NCI-H524 (cell line): ENCODE results near the gene SMOC2.

Source experiments
- DNase-seq, 2 experiments: peaks; one replicate each; lab custom pipeline; 2025; lab: John Stamatoyannopoulos, UW

The SMOC2 gene

DNA sequence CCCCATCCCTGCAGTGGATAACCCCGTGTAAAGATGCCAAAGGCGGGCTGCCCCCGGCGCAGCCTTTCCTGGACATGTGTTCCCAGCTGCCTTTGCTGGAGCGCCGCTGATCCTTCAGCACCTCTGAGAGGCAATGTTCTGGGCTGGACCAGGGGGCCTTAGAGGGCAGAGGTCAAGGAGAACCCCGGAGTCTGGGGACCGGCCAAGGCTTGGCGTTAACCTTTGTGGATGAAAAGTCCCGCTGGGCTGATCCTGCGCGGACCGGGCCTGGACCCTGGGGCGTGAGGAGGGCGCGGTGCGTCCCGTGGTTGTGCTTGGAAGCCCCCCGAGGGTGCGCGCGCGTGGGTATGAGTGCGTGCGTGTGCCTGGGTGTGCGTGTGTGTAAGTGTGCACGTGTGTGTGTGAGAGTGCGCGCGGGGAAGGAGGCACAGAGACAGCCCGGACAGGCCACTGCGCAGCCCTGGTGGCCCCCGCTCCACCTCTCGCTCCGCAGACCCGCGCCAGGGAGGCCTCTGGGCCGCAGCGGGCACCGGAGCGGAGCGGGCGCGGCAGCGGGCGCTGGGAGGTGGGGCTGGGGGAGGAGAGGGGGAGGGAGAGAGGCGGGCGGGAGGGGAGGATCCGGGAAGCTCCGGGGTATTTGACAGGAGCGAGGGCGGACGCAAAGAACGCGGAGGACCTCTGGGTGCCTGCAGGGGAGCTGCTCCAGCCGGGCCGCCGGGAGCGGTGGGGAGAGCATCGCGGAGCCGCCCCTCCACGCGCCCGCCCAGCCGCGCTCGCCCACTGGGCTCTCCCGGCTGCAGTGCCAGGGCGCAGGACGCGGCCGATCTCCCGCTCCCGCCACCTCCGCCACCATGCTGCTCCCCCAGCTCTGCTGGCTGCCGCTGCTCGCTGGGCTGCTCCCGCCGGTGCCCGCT lies at the start of gene SMOC2:
Gene SMOC2, plus strand, starts transcription at position 665 of the 914 bp plus-strand sequence. Its CDS starts 187 bp downstream, at position 852.
- DNase-seq = peak; percentile 23 to 46

- DNase-seq = no peak
Measured at GRCh38 chr6:168393126-168393870, 47.7 kb upstream of the SMOC2 start.

- DNase-seq = no peak
Measured at GRCh38 chr6:168394606-168395005, 46.4 kb upstream of the SMOC2 start.

- DNase-seq = no peak
Measured at GRCh38 chr6:168395983-168396382, 45.0 kb upstream of the SMOC2 start.

DNA sequence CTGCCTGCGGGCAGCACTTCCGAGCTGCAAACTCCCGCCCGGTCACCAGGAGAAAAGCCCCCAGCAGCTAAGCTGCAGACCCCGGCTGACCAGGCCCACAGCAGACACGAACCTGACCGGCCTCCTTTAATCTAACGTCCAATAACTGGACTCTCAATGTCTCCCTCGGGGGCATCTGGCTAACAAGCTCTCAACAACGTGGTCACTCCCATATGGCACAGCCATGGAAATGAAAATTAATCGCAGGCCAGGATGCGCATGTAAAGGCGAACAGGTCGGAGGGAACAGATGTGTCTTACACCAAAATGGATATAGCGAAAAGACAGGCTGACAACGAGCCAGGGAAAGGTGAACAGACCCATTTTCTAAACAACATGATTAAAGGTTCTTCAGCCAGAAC lies 44.4 kb upstream of the SMOC2 start:
- DNase-seq = peak in 1 of 2 experiments; percentile 22

- DNase-seq = no peak
Measured at GRCh38 chr6:168397012-168397411, 44.0 kb upstream of the SMOC2 start.

- no peak for DNase-seq
Measured at GRCh38 chr6:168400037-168400436, 40.9 kb upstream of the SMOC2 start.

DNA sequence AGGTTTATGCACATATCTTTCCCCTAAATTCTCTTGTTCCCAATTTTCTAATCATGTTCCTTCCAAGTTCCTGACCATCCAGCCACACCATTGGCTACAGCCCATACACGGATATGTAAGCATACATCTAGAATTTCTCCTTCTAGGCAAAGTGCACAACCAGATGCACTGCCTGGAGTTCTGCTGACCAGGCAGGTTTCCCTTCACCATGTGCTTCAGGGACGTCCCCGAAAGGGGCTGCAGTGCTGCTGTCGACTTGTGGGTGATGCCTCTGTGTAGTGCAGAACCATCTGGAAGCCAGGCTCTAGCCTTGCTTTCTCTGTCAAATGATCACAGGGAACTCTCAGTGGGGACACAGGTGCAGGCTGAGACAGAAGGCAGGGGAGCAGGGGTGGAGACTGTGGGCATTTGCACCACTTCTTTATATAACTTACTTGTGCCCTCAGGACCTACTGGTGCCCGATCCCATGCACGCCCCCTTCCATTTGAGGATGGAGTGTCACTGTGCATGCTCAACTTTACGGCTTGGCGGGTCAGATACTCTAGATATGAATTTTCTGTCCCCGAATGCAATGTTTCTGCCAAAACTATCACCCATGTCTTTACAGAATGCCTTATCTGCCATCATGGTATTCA lies 37.5 kb upstream of the SMOC2 start:
- DNase-seq = no peak

- no peak for DNase-seq
Measured at GRCh38 chr6:168404560-168404959, 36.4 kb upstream of the SMOC2 start.

DNA sequence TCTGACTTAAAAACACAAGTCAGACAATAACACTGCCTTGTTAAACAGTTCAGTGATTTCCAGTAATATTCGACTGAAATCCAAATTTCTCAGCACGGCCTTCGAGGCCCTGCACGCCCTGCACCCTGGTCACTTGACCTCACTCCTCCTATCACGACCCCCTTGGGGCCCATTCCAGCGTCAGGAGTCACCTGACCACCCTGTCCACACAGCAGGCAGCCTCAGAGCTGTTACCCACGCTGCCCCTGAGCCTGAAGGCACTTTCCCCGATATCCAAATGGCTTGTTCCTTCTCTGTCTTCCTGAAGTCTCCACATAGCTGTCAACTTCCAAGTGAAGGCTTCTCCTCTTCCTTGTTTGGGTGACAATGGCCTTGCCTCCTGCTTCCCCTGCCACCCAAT lies 33.1 kb upstream of the SMOC2 start:
- DNase-seq = no peak

GRCh38 chr6:168408504-168409136 lies 32.4 kb upstream of the SMOC2 start:
- no peak for DNase-seq

DNA sequence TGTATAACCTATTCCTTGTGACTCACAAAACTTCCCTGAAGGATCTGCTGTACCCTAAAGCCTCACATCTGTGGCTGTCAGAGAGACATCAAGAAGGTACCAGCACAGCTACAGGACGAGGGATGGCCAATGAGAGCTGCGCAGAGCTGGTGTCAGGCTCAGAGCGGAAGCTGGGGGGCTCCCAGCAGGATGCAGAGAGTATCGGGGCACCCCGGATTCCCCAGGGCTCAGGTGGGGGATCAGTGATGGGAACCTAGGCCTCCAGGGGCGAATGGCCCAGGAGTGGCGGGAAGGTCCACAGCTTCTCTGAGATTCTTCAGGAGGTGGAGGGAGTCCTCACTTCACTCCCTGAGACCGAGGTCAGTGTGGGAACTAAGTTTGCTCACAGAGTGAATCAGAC lies 30.9 kb upstream of the SMOC2 start:
- DNase-seq = no peak

- no peak for DNase-seq
Measured at GRCh38 chr6:168410554-168411011, 30.4 kb upstream of the SMOC2 start.

DNA sequence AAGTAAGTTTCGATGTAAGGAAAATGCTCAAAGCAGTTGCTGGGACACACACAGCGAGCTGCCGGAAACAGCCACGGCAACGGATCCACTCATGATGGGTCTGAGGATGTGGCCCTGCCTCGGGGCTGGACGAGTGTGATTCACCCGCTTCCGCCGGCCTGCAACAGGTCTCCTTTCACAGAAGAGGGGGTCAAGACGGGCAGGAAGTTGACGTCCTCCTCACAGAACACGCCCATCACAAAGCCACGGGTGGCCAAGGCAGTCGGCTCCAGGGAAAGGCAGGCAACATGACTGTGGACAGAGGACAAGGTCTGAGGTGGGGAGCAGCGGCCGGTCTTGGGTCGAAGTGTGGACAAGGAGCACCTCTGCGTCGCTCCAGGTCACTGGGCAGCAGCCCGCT lies 29.9 kb upstream of the SMOC2 start:
- DNase-seq = no peak

- no peak for DNase-seq
Measured at GRCh38 chr6:168411793-168412192, 29.2 kb upstream of the SMOC2 start.

DNA sequence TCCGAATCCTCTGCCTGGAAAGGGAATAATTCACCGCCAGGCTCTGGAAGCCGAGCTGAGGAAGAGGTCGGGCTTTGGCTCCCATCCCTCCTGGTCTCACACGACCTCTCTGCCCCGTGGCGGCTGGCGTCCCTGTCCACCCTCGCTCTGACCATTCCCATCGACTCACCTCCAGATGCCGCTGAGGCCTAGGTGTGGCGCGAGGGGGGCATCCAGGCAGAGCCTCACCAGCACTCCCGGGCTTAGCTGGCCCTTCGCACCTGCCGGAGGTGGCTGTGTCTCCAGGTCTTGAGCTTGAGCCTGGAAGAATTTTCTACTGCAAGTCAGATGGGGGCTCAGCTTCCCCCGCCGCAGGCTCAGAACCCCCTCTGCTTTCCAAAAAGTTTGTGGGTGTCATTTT lies 28.5 kb upstream of the SMOC2 start:
- no peak for DNase-seq

GRCh38 chr6:168413018-168413720 lies 27.8 kb upstream of the SMOC2 start:
- no peak for DNase-seq

GRCh38 chr6:168413856-168414255 lies 27.1 kb upstream of the SMOC2 start:
- DNase-seq = no peak

DNA sequence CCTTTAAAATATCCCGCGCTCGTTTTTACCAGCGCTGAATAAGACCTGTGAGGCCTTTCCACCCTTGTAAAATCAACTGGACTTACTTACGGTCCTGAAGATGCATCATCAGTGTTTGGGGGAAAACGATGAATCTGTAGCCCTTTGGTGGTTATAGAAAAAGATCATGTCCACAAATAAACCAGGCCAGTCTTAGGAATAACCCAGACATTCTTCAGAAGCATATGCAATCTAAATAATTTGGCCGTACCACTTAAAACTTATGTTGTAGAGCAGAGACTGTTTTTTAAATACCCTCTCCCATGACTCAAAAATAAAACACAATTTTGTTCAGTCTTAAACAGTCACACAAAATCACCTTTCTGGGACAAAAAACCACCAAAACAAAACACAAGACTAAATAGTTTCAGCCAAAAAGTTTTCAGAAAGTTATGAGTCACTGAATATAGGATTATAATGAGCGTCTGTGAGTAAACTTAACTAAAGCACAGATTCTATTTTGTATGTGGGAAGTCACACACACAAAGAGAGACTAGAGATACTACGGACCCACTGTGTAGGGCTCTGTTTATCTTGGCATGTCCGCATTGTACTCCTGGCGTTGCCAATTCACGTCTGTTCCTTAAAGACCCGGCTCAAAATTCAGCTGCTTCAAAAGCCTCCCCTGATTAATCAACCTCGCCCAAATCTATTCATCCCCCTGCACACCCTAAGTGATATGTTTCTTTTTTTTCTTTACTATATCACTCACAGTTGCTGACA lies 26.5 kb upstream of the SMOC2 start:
- no peak for DNase-seq
